ENCODE results near the gene GTF2H4. TPM values are rescaled to one million over a fixed set of nuclear protein-coding genes. Genes with fewer than 3 reads are reported as not detected.
A peak's percentile ranks its signal among the peaks of the same experiment; 100 is the strongest.
"Not testable (repeated sequence)": the region's sequence is repeated elsewhere in the genome, so short reads cannot be mapped to it uniquely, and the experiment has no call there.

The GTF2H4 gene
- total RNA-seq, 5 donors from 2014 or later (not counting 1 experiment from before 2014, with no cell fraction given): 15.5 to 39.2 (median 33.3) TPM

- ChIA-PET CTCF (no interaction called here), POLR2A (no interaction called here)
- peaks cover 4% of the 10 kb centered on the region for H3K9me3 ChIP-seq
- DNase-seq (no peak), ATAC-seq (replicated peaks in 1 of 4) (no peak)
- Mint-ChIP-seq H3K4me1 (peaks cover 12 to 22% (median 16%) of the 10 kb centered on the region in 3 donors), H3K9me3 (peaks cover 7 to 38% (median 17%) of the 10 kb centered on the region in 3 donors), H3K27me3 (no peaks in the 10 kb centered on the region), H3K27ac (no peak overlapping the region), H3K36me3 (peaks cover 10% of the 10 kb centered on the region), H3K4me3 (no peak overlapping the region)
- H3K4me1 ChIP-seq (ENCODE audit: control insufficient read depth in 1 of 2, extremely low read depth in 1 of 2, insufficient read depth in 2 of 2, low read length in 2 of 2): no peaks in the 10 kb centered on the region
- no peaks in the 10 kb centered on the region for H3K36me3 ChIP-seq (ENCODE audit: control insufficient read depth in 2 of 2, extremely low read depth in 1 of 2, insufficient read depth in 1 of 2, low read length in 1 of 2)
- no peak overlapping the region for H3K4me3 ChIP-seq (ENCODE audit: control insufficient read depth in 1 of 2, extremely low read depth in 1 of 2, low read length in 1 of 2)
- no peaks in the 10 kb centered on the region for H3K27me3 ChIP-seq (replicated peaks in 1 of 2; ENCODE audit: control insufficient read depth in 2 of 2, extremely low read depth in 1 of 2, insufficient read depth in 2 of 2, low read length in 1 of 2)
- H3K27ac ChIP-seq (ENCODE audit: low read length): no peak overlapping the region
These were observed 37.5 kb upstream of the GTF2H4 start for GRCh38 chr6:30870546-30870945.

DNA sequence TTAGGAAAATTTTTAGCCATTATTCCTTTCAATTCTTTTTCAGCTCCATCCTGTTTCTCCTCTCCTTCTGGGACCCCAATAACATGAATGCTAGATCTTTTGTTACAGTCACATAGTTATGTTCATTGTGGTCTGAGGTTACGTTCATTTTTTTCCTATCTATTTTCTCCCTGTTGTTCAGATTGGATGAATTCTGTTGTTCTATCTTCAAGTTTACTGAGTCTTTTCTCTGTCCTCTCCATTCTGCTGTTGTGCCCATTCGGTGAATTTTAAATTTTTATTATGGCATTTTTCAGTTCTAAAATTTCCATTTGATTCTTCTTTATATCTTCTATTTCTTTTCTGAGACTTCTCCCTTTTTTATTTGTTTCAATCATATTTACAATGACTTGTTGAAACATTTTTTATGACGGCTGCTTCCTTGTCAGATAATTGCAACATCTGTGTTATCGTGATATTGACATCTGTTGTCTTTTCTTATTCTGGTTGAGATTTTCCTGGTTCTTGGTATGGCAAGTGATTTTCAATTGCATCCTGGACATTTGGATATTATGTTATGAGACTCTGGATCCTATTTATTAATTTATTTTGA, 36.3 kb upstream of the GTF2H4 start:
- Histone ChIP-seq H3K27me3 (replicated peaks in 1 of 2; ENCODE audit: control insufficient read depth in 2 of 2, extremely low read depth in 1 of 2, insufficient read depth in 2 of 2, low read length in 1 of 2) (no peaks in the 10 kb centered on the region), H3K27ac (ENCODE audit: low read length) (no peak overlapping the region), H3K9me3 (peaks cover 4% of the 10 kb centered on the region), H3K36me3 (ENCODE audit: control insufficient read depth in 2 of 2, extremely low read depth in 1 of 2, insufficient read depth in 1 of 2, low read length in 1 of 2) (no peaks in the 10 kb centered on the region), H3K4me1 (ENCODE audit: control insufficient read depth in 1 of 2, extremely low read depth in 1 of 2, insufficient read depth in 2 of 2, low read length in 2 of 2) (no peaks in the 10 kb centered on the region), H3K4me3 (ENCODE audit: control insufficient read depth in 1 of 2, extremely low read depth in 1 of 2, low read length in 1 of 2) (no peak overlapping the region)
- CTCF ChIA-PET: interaction anchor here in 1 of 2 donors (0.9 kb wide), 1 partner anchor 42 kb away, joined by 4 read pairs; no protein-coding TSS in a partner anchor
- Mint-ChIP-seq H3K36me3 (peaks cover 10% of the 10 kb centered on the region), H3K27ac (peak overlapping the region; percentile 58 to 74), H3K9me3 (peaks cover 7 to 38% (median 17%) of the 10 kb centered on the region in 3 donors), H3K4me1 (peaks cover 12 to 25% (median 19%) of the 10 kb centered on the region in 3 donors), H3K27me3 (no peaks in the 10 kb centered on the region), H3K4me3 (peak overlapping the region in 1 of 3 donors; percentile 7)
- WGBS (ENCODE audit: insufficient coverage): 100% methylated on average over 2 of the region's 4 CpGs
- POLR2A ChIA-PET: no interaction called here
- no peak for DNase-seq
- no peak for ATAC-seq (replicated peaks in 1 of 4)

DNA sequence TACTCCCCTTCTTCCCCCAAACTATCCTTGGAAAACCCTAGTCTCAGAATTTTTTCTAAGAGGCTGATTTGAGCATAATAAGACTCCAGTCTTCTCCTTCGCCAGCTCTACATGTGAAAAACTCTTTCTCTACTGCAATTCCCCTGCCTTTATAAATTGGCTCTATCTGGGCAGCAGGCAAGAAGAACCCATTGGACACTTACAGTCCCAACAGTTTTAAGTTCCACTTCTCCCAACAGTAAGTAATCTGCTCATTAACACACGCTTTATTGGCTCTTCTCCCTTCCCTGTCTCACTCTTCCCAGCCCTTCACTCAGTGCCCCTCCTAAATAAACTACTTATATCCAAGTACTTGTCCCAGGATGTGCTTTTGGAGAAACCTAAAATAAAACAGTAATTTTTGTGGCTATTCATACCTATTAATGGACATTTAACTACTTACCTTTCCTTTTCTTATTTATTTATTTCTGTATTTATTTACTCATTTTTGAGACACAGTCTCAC, 34.8 kb upstream of the GTF2H4 start:
- peaks cover 4% of the 10 kb centered on the region for H3K9me3 ChIP-seq
- Mint-ChIP-seq H3K9me3 (peaks cover 7 to 38% (median 17%) of the 10 kb centered on the region in 3 donors), H3K27me3 (no peaks in the 10 kb centered on the region), H3K4me3 (no peak overlapping the region), H3K36me3 (peaks cover 10% of the 10 kb centered on the region), H3K4me1 (peaks cover 21 to 40% (median 30%) of the 10 kb centered on the region in 3 donors), H3K27ac (no peak overlapping the region)
- DNase-seq: no peak
- H3K27ac ChIP-seq (ENCODE audit: low read length): no peak overlapping the region
- H3K4me3 ChIP-seq (ENCODE audit: control insufficient read depth in 1 of 2, extremely low read depth in 1 of 2, low read length in 1 of 2): no peak overlapping the region
- peaks cover 0 to 13% of the 10 kb centered on the region in 2 experiments for H3K4me1 ChIP-seq (ENCODE audit: control insufficient read depth in 1 of 2, extremely low read depth in 1 of 2, insufficient read depth in 2 of 2, low read length in 2 of 2)
- H3K27me3 ChIP-seq (replicated peaks in 1 of 2; ENCODE audit: control insufficient read depth in 2 of 2, extremely low read depth in 1 of 2, insufficient read depth in 2 of 2, low read length in 1 of 2): no peaks in the 10 kb centered on the region
- ATAC-seq (replicated peaks in 1 of 4): no peak
- WGBS (ENCODE audit: insufficient coverage): no CpG with 5 or more reads among the region's 2 CpGs
- H3K36me3 ChIP-seq (ENCODE audit: control insufficient read depth in 2 of 2, extremely low read depth in 1 of 2, insufficient read depth in 1 of 2, low read length in 1 of 2): no peaks in the 10 kb centered on the region
- ChIA-PET POLR2A (no interaction called here), CTCF (no interaction called here)

GRCh38 chr6:30873795-30874194, 34.2 kb upstream of the GTF2H4 start:
- no CpG with 5 or more reads among the region's 3 CpGs for WGBS (ENCODE audit: insufficient coverage)
- H3K27ac Mint-ChIP-seq; H3K4me3 ChIP-seq (ENCODE audit: control insufficient read depth in 1 of 2, extremely low read depth in 1 of 2, low read length in 1 of 2); POLR2A ChIA-PET; H3K9me3 ChIP-seq; H3K4me3 Mint-ChIP-seq; H3K27me3 ChIP-seq (replicated peaks in 1 of 2; ENCODE audit: control insufficient read depth in 2 of 2, extremely low read depth in 1 of 2, insufficient read depth in 2 of 2, low read length in 1 of 2); CTCF ChIA-PET; H3K27ac ChIP-seq (ENCODE audit: low read length); H3K27me3 Mint-ChIP-seq; H3K36me3 ChIP-seq (ENCODE audit: control insufficient read depth in 2 of 2, extremely low read depth in 1 of 2, insufficient read depth in 1 of 2, low read length in 1 of 2); DNase-seq; ATAC-seq (replicated peaks in 1 of 4): not testable (repeated sequence)
- peaks cover 0 to 14% of the 10 kb centered on the region in 2 experiments for H3K4me1 ChIP-seq (ENCODE audit: control insufficient read depth in 1 of 2, extremely low read depth in 1 of 2, insufficient read depth in 2 of 2, low read length in 2 of 2)
- Mint-ChIP-seq H3K4me1 (peaks cover 21 to 42% (median 34%) of the 10 kb centered on the region in 3 donors), H3K36me3 (peaks cover 10% of the 10 kb centered on the region), H3K9me3 (peaks cover 7 to 34% (median 16%) of the 10 kb centered on the region in 3 donors)

GRCh38 chr6:30875244-30876038, 32.6 kb upstream of the GTF2H4 start:
- no peak overlapping the region for H3K27ac Mint-ChIP-seq
- no peaks in the 10 kb centered on the region for H3K36me3 ChIP-seq (ENCODE audit: control insufficient read depth in 2 of 2, extremely low read depth in 1 of 2, insufficient read depth in 1 of 2, low read length in 1 of 2)
- no peak for ATAC-seq (replicated peaks in 1 of 4)
- H3K27ac ChIP-seq (ENCODE audit: low read length): no peak overlapping the region
- POLR2A ChIA-PET: no interaction called here
- H3K27me3 ChIP-seq (replicated peaks in 1 of 2; ENCODE audit: control insufficient read depth in 2 of 2, extremely low read depth in 1 of 2, insufficient read depth in 2 of 2, low read length in 1 of 2): no peaks in the 10 kb centered on the region
- H3K4me3 Mint-ChIP-seq: no peak overlapping the region
- peaks cover 7 to 24% (median 10%) of the 10 kb centered on the region in 3 donors for H3K9me3 Mint-ChIP-seq
- H3K4me1 ChIP-seq (ENCODE audit: control insufficient read depth in 1 of 2, extremely low read depth in 1 of 2, insufficient read depth in 2 of 2, low read length in 2 of 2): peaks cover 0 to 14% of the 10 kb centered on the region in 2 experiments
- peaks cover 4% of the 10 kb centered on the region for H3K9me3 ChIP-seq
- H3K4me1 Mint-ChIP-seq: peaks cover 21 to 42% (median 38%) of the 10 kb centered on the region in 3 donors
- CTCF ChIA-PET: no interaction called here
- WGBS (ENCODE audit: insufficient coverage): 93% methylated on average over 10 of the region's 18 CpGs
- no peak for DNase-seq
- no peak overlapping the region for H3K4me3 ChIP-seq (ENCODE audit: control insufficient read depth in 1 of 2, extremely low read depth in 1 of 2, low read length in 1 of 2)
- H3K36me3 Mint-ChIP-seq: peaks cover 10% of the 10 kb centered on the region
- no peaks in the 10 kb centered on the region for H3K27me3 Mint-ChIP-seq

- peak overlapping the region in 1 of 3 donors; percentile 79 for H3K4me3 Mint-ChIP-seq
- Histone ChIP-seq H3K36me3 (ENCODE audit: control insufficient read depth in 2 of 2, extremely low read depth in 1 of 2, insufficient read depth in 1 of 2, low read length in 1 of 2) (no peaks in the 10 kb centered on the region), H3K4me1 (ENCODE audit: control insufficient read depth in 1 of 2, extremely low read depth in 1 of 2, insufficient read depth in 2 of 2, low read length in 2 of 2) (peaks cover 0 to 14% of the 10 kb centered on the region in 2 experiments), H3K9me3 (peaks cover 4% of the 10 kb centered on the region), H3K27ac (ENCODE audit: low read length) (no peak overlapping the region), H3K4me3 (ENCODE audit: control insufficient read depth in 1 of 2, extremely low read depth in 1 of 2, low read length in 1 of 2) (no peak overlapping the region), H3K27me3 (replicated peaks in 1 of 2; ENCODE audit: control insufficient read depth in 2 of 2, extremely low read depth in 1 of 2, insufficient read depth in 2 of 2, low read length in 1 of 2) (no peaks in the 10 kb centered on the region)
- ATAC-seq (replicated peaks in 1 of 4): no peak
- peaks cover 13 to 35% (median 30%) of the 10 kb centered on the region in 3 donors for H3K4me1 Mint-ChIP-seq
- peaks cover 7 to 18% (median 7%) of the 10 kb centered on the region in 3 donors for H3K9me3 Mint-ChIP-seq
- ChIA-PET POLR2A (no interaction called here), CTCF (no interaction called here)
- H3K27ac Mint-ChIP-seq: no peak overlapping the region
- 100% methylated on average over 1 of the region's 4 CpGs for WGBS (ENCODE audit: insufficient coverage)
- no peak for DNase-seq
- H3K36me3 Mint-ChIP-seq: peaks cover 6% of the 10 kb centered on the region
- H3K27me3 Mint-ChIP-seq: no peaks in the 10 kb centered on the region
These were observed 31.8 kb upstream of the GTF2H4 start for GRCh38 chr6:30876039-30876730.

Measured in T-cell (primary cell).